Thyroid gland (tissue), 4 donors: ENCODE measurements around the gene UBAP2. TPM values are rescaled to one million over a fixed set of nuclear protein-coding genes. Genes with fewer than 3 reads are reported as not detected.
"Not testable (repeated sequence)": the region's sequence is repeated elsewhere in the genome, so short reads cannot be mapped to it uniquely, and the experiment has no call there.

Experiments
- DNase-seq, 2 donors: peaks; one replicate each; pipeline ENCODE4 v3.0.0-alpha.2; 2019
- H3K27ac ChIP-seq, 3 donors: fragments of 200-600 bp; sonication (generic); 1 replicate in 2 of 3; 2 replicates in 1 of 3; pipeline ENCODE4 v1.5.1; 2016 to 2019; ENCODE audit warnings: mild to moderate bottlenecking in 1 of 3, moderate library complexity in 1 of 3
- H3K27me3 ChIP-seq: fragments of 200-600 bp; sonication (generic); one replicate; pipeline ENCODE4 v1.5.1; 2019
- H3K36me3 ChIP-seq, 2 donors: fragments of 200-600 bp; sonication (generic); one replicate each; pipeline ENCODE4 v1.5.1; 2016 to 2019
- H3K4me1 ChIP-seq, 2 donors: fragments of 200-600 bp; sonication (generic); one replicate each; pipeline ENCODE4 v1.5.1; 2017 to 2019
- H3K4me3 ChIP-seq, 3 donors: fragments of 200-600 bp; sonication (generic); replicated peaks in 1 of 3; 1 replicate in 2 of 3; 2 replicates in 1 of 3; pipeline ENCODE4 v1.5.1; 2016; ENCODE audit warnings: mild to moderate bottlenecking in 1 of 3
- H3K9me3 ChIP-seq: fragments of 200-600 bp; sonication (generic); one replicate; pipeline ENCODE4 v1.5.1; 2017
- CTCF ChIP-seq, 6 experiments: fragments of 200-600 bp in 3 of 6; fragments of 450-650 bp in 3 of 6; sonication (generic) in 3 of 6; IDR thresholded peaks; one replicate each; pipeline ENCODE4 v1.5.1; 2016 to 2019; ENCODE audit warnings: antibody characterized with exemption in 6 of 6, mild to moderate bottlenecking in 2 of 6, inconsistent platforms in 1 of 6, moderate library complexity in 1 of 6
- POLR2A ChIP-seq, 2 donors: fragments of 450-650 bp; IDR thresholded peaks; one replicate each; pipeline ENCODE4 v1.6.1; 2017; ENCODE audit warnings: antibody characterized with exemption in 2 of 2, mild to moderate bottlenecking in 2 of 2, moderate library complexity in 1 of 2
- WGBS, 2 donors: methylation state at CpG; one replicate each; pipeline ENCODE4 v1.1.5; 2017; 5-methylcytosine and 5-hydroxymethylcytosine counted together
- intact Hi-C: fragments of 100-400 bp; cut with DNase I; formaldehyde crosslinking; loops from one replicate; pipeline ENCODE4 v1.15.1; 2023
- total RNA-seq, 4 donors: library from RNA; depleted of rRNA; stranded (reverse); fragments of >200 nt; gene quantifications; one replicate each; pipeline ENCODE4 v1.2.3, GENCODE V29; 2016

Gene UBAP2
- total RNA-seq, 4 donors from 2014 or later = 30.3 to 48.5 (median 35.5) TPM

- H3K4me1 ChIP-seq = peaks cover 24 to 30% of the 10 kb centered on the region in 2 donors
- intact Hi-C loops = loop anchor here (10.0 kb wide), 1 partner anchor 233 kb away; the partner anchor contains the start of gene UBE2R2
- WGBS, 2 donors = 3% methylated on average over 28 to 29 of the region's 29 CpGs
- H3K36me3 ChIP-seq = no peaks in the 10 kb centered on the region
- DNase-seq = peak; percentile 32 to 48
- no peaks in the 10 kb centered on the region for H3K27me3 ChIP-seq
- H3K27ac ChIP-seq = peak overlapping the region; percentile 89 to 97 (median 94)
- peak overlapping the region; percentile 49 to 83 (median 81) for H3K4me3 ChIP-seq
- H3K9me3 ChIP-seq = no peaks in the 10 kb centered on the region
- TF ChIP-seq POLR2A (IDR thresholded peaks at IDR 0.05) (no peak), CTCF (IDR thresholded peaks at IDR 0.05) (no peak)
These were observed 592 bp downstream of the UBAP2 start for GRCh38 chr9:34047864-34048726.

GRCh38 chr9:34046784-34047379, 1.8 kb downstream of the UBAP2 start:
- H3K4me3 ChIP-seq = no peak overlapping the region
- peaks cover 24 to 30% of the 10 kb centered on the region in 2 donors for H3K4me1 ChIP-seq
- WGBS, 2 donors = 74 to 76% methylated on average over 5 of the region's 5 CpGs
- H3K27me3 ChIP-seq = no peaks in the 10 kb centered on the region
- no peaks in the 10 kb centered on the region for H3K36me3 ChIP-seq
- intact Hi-C loops = loop anchor here (10.0 kb wide), 1 partner anchor 232 kb away; the partner anchor contains the start of gene UBE2R2
- H3K9me3 ChIP-seq = no peaks in the 10 kb centered on the region
- no peak for DNase-seq
- peak overlapping the region in 1 of 3 donors; percentile 10 for H3K27ac ChIP-seq
- TF ChIP-seq POLR2A (IDR thresholded peaks at IDR 0.05) (no peak), CTCF (IDR thresholded peaks at IDR 0.05) (no peak)

GRCh38 chr9:34045903-34046302, 2.8 kb downstream of the UBAP2 start:
- no peak for TF ChIP-seq CTCF (IDR thresholded peaks at IDR 0.05)
- TF ChIP-seq POLR2A (IDR thresholded peaks at IDR 0.05) = no peak
- no peaks in the 10 kb centered on the region for H3K36me3 ChIP-seq
- WGBS, 2 donors = 61 to 64% methylated on average over 3 of the region's 3 CpGs
- no peaks in the 10 kb centered on the region for H3K27me3 ChIP-seq
- H3K9me3 ChIP-seq = no peaks in the 10 kb centered on the region
- H3K4me1 ChIP-seq = peaks cover 24 to 30% of the 10 kb centered on the region in 2 donors
- DNase-seq = no peak
- H3K27ac ChIP-seq = no peak overlapping the region
- intact Hi-C loops = loop anchor here (10.0 kb wide), 1 partner anchor 231 kb away; the partner anchor contains the start of gene UBE2R2
- no peak overlapping the region for H3K4me3 ChIP-seq

GRCh38 chr9:34042074-34042473, 6.6 kb downstream of the UBAP2 start:
- H3K27me3 ChIP-seq, H3K9me3 ChIP-seq, DNase-seq, H3K4me3 ChIP-seq, H3K27ac ChIP-seq, H3K36me3 ChIP-seq: not testable (repeated sequence)
- H3K4me1 ChIP-seq = peaks cover 20 to 23% of the 10 kb centered on the region in 2 donors
- intact Hi-C loops = loop anchor here (10.0 kb wide), 1 partner anchor 227 kb away; the partner anchor contains the start of gene UBE2R2
- 95 to 96% methylated on average over 10 of the region's 10 CpGs for WGBS, 2 donors

GRCh38 chr9:34038851-34039250, 9.8 kb downstream of the UBAP2 start:
- not testable (repeated sequence) for H3K36me3 ChIP-seq
- 78 to 98% methylated on average over 3 to 10 of the region's 37 CpGs for WGBS, 2 donors

More at GRCh38 chr9:34038851-34039250, 9.8 kb downstream of the UBAP2 start:
- H3K4me3 ChIP-seq, H3K27me3 ChIP-seq, intact Hi-C loops, H3K27ac ChIP-seq, DNase-seq, H3K9me3 ChIP-seq: not testable (repeated sequence)
- peaks cover 16 to 30% of the 10 kb centered on the region in 2 donors for H3K4me1 ChIP-seq
